Loucy (cell line): ENCODE results near the gene SDR9C7.
"Not testable (repeated sequence)": the region's sequence is repeated elsewhere in the genome, so short reads cannot be mapped to it uniquely, and the experiment has no call there.

Experiments used
- H2AFZ ChIP-seq: fragments of 200-600 bp; sonication (generic); 2 replicates; pipeline ENCODE4 v1.6.0; 2016; ENCODE audit warnings: antibody characterized with exemption, mild to moderate bottlenecking, low read length, moderate library complexity
- H3F3A ChIP-seq: fragments of 200-600 bp; 2 replicates; pipeline ENCODE4 v1.6.0; 2016; ENCODE audit warnings: antibody characterized with exemption, low read depth, mild to moderate bottlenecking
- H3K27me3 ChIP-seq: fragments of 200-600 bp; sonication (generic); 2 replicates; pipeline ENCODE4 v1.6.1; 2014; ENCODE audit warnings: low read length, mild to moderate bottlenecking; ENCODE audit not compliant: insufficient read depth, poor library complexity, severe bottlenecking
- H3K36me3 ChIP-seq: fragments of 200-600 bp; sonication (generic); 2 replicates; pipeline ENCODE4 v1.6.1; 2016; ENCODE audit warnings: low read length; ENCODE audit not compliant: insufficient read depth
- H3K4me1 ChIP-seq: fragments of 200-600 bp; sonication (generic); 2 replicates; pipeline ENCODE4 v1.5.1; 2014; ENCODE audit warnings: low read length, mild to moderate bottlenecking; ENCODE audit not compliant: insufficient read depth, poor library complexity, severe bottlenecking
- H3K4me2 ChIP-seq: fragments of 200-600 bp; sonication (generic); 2 replicates; pipeline ENCODE4 v1.6.0; 2014; ENCODE audit warnings: antibody characterized with exemption, low read length, low read depth, mild to moderate bottlenecking; ENCODE audit not compliant: poor library complexity, severe bottlenecking
- H3K4me3 ChIP-seq: fragments of 200-600 bp; sonication (generic); 2 replicates; pipeline ENCODE4 v1.5.1; 2014; ENCODE audit warnings: low read length, mild to moderate bottlenecking, mixed read lengths; ENCODE audit not compliant: poor library complexity, severe bottlenecking
- H3K79me2 ChIP-seq: fragments of 200-600 bp; sonication (generic); 2 replicates; pipeline ENCODE4 v1.6.1; 2014; ENCODE audit warnings: low read length; ENCODE audit not compliant: insufficient read depth
- H3K9ac ChIP-seq: fragments of 200-600 bp; sonication (generic); 2 replicates; pipeline ENCODE4 v1.6.0; 2014; ENCODE audit warnings: mild to moderate bottlenecking, low read depth, low read length, moderate library complexity; ENCODE audit not compliant: poor library complexity, severe bottlenecking
- H3K9me2 ChIP-seq: fragments of 200-600 bp; sonication (generic); replicated peaks from 2 replicates; pipeline ENCODE4 v1.6.1; 2016; ENCODE audit warnings: low read depth, low read length, mixed read lengths
- H3K9me3 ChIP-seq: fragments of 200-600 bp; sonication (generic); 2 replicates; pipeline ENCODE4 v1.6.1; 2014; ENCODE audit warnings: mild to moderate bottlenecking, antibody characterized with exemption, low read length, low read depth; ENCODE audit not compliant: insufficient read depth
- H4K20me1 ChIP-seq: fragments of 200-600 bp; sonication (generic); 2 replicates; pipeline ENCODE4 v1.6.0; 2014; ENCODE audit warnings: antibody characterized with exemption, low read length, mild to moderate bottlenecking; ENCODE audit not compliant: insufficient read depth, poor library complexity, severe bottlenecking
- CTCF ChIP-seq: fragments of 200-600 bp; sonication (generic); conservative IDR thresholded peaks from 2 replicates; pipeline ENCODE4 v1.5.1; 2014; ENCODE audit warnings: mild to moderate bottlenecking, antibody characterized with exemption, low read length
- EZH2phosphoT487 ChIP-seq: fragments of 200-600 bp; IDR thresholded peaks from 2 replicates; pipeline ENCODE4 v1.6.1; 2018; ENCODE audit warnings: antibody characterized with exemption, mild to moderate bottlenecking, moderate library complexity, borderline replicate concordance

The SDR9C7 gene

GRCh38 chr12:56914256-56914655 lies 20.0 kb downstream of the SDR9C7 start:
- Histone ChIP-seq H3K4me3 (no peak overlapping the region), H3K4me2 (no peak overlapping the region), H3K4me1 (no peaks in the 10 kb centered on the region), H3F3A (no peaks in the 10 kb centered on the region), H3K36me3 (no peaks in the 10 kb centered on the region), H2AFZ (no peak overlapping the region), H3K9me3 (peaks cover 1% of the 10 kb centered on the region; the same call in 1 of the 2 replicates), H3K9me2 (no peaks in the 10 kb centered on the region), H3K9ac (no peak overlapping the region), H4K20me1 (no peaks in the 10 kb centered on the region), H3K27me3 (no peaks in the 10 kb centered on the region), H3K79me2 (no peaks in the 10 kb centered on the region)
- no peak for TF ChIP-seq CTCF
- no peak for TF ChIP-seq EZH2phosphoT487

GRCh38 chr12:56909403-56909802 lies 24.8 kb downstream of the SDR9C7 start:
- not testable (repeated sequence) for H3K9me3 ChIP-seq, H2AFZ ChIP-seq, H3K4me2 ChIP-seq, H3K9me2 ChIP-seq, H4K20me1 ChIP-seq, H3K4me3 ChIP-seq, H3K36me3 ChIP-seq, H3K9ac ChIP-seq, H3K27me3 ChIP-seq, H3K79me2 ChIP-seq, H3K4me1 ChIP-seq, H3F3A ChIP-seq

- Histone ChIP-seq H3K9ac (no peak overlapping the region), H3F3A (no peaks in the 10 kb centered on the region), H3K27me3 (no peaks in the 10 kb centered on the region), H3K79me2 (no peaks in the 10 kb centered on the region), H3K9me2 (no peaks in the 10 kb centered on the region), H2AFZ (no peak overlapping the region), H3K4me1 (no peaks in the 10 kb centered on the region), H3K36me3 (no peaks in the 10 kb centered on the region), H4K20me1 (no peaks in the 10 kb centered on the region), H3K4me2 (no peak overlapping the region), H3K4me3 (no peak overlapping the region), H3K9me3 (peaks cover 13% of the 10 kb centered on the region)
- TF ChIP-seq EZH2phosphoT487 = no peak
- no peak for TF ChIP-seq CTCF
Measured at GRCh38 chr12:56908136-56908535, 26.1 kb downstream of the SDR9C7 start.

- no peak overlapping the region for H2AFZ ChIP-seq
- H3K4me2 ChIP-seq = no peak overlapping the region
- H3K9ac ChIP-seq = no peak overlapping the region
- no peaks in the 10 kb centered on the region for H3K79me2 ChIP-seq
- no peak for TF ChIP-seq CTCF
- no peak for TF ChIP-seq EZH2phosphoT487
- H3K27me3 ChIP-seq = no peaks in the 10 kb centered on the region
- no peaks in the 10 kb centered on the region for H3K4me1 ChIP-seq
- peaks cover 17% of the 10 kb centered on the region for H3K9me3 ChIP-seq
- no peaks in the 10 kb centered on the region for H3K9me2 ChIP-seq
- H3K36me3 ChIP-seq = no peaks in the 10 kb centered on the region
- no peak overlapping the region for H3K4me3 ChIP-seq
- H4K20me1 ChIP-seq = no peaks in the 10 kb centered on the region
- no peaks in the 10 kb centered on the region for H3F3A ChIP-seq
Measured at GRCh38 chr12:56905852-56906251, 28.4 kb downstream of the SDR9C7 start.
